Muscle of arm (tissue), 12 donors: ENCODE measurements around the gene TNFRSF6B. TPM values are rescaled to one million over a fixed set of nuclear protein-coding genes. Genes with fewer than 3 reads are reported as not detected.
A peak's percentile ranks its signal among the peaks of the same experiment; 100 is the strongest.
"Not testable (repeated sequence)": the region's sequence is repeated elsewhere in the genome, so short reads cannot be mapped to it uniquely, and the experiment has no call there.

Experiments used
- DNase-seq: peaks from one replicate; pipeline ENCODE4 v3.0.0-alpha.2; 2013
- polyA plus RNA-seq, 12 donors: library from polyadenylated mRNA; unstranded; fragments of 120-200 nt; gene quantifications; one replicate each; pipeline ENCODE4 v1.2.1, GENCODE V29; 2013; ENCODE audit not compliant: insufficient read length in 12 of 12

The TNFRSF6B gene
- polyA plus RNA-seq, 12 donors: 0.34 to 5.1 (median 1.3) TPM; not detected in 2

GRCh38 chr20:63706852-63707557 is 10.6 kb downstream of the TNFRSF6B start:
- DNase-seq: no peak

GRCh38 chr20:63707558-63708300 is 11.3 kb downstream of the TNFRSF6B start, which contains the start of the genes ARFRP1 and ZGPAT:
Gene ARFRP1, minus strand, starts transcription at chr20:63707976. Its CDS starts 885 bp downstream, at chr20:63707091.
Gene ZGPAT, plus strand, starts transcription at chr20:63708039. Its CDS starts 542 bp downstream, at chr20:63708581.
- DNase-seq: peak; percentile 86

- DNase-seq: no peak
Observed at GRCh38 chr20:63708301-63709148, 12.1 kb downstream of the TNFRSF6B start.

GRCh38 chr20:63709149-63709527 is 12.7 kb downstream of the TNFRSF6B start:
- DNase-seq: no peak

GRCh38 chr20:63711085-63711645 is 14.7 kb downstream of the TNFRSF6B start:
- DNase-seq: no peak

- DNase-seq: no peak
Observed at GRCh38 chr20:63712191-63712590, 15.7 kb downstream of the TNFRSF6B start.

- no peak for DNase-seq
Observed at GRCh38 chr20:63714858-63715257, 18.4 kb downstream of the TNFRSF6B start.

- DNase-seq: no peak
Observed at GRCh38 chr20:63718996-63719395, 22.5 kb downstream of the TNFRSF6B start.

GRCh38 chr20:63722967-63723622 is 26.6 kb downstream of the TNFRSF6B start:
- not testable (repeated sequence) for DNase-seq

GRCh38 chr20:63730189-63730733 is 33.8 kb downstream of the TNFRSF6B start:
- not testable (repeated sequence) for DNase-seq

GRCh38 chr20:63731410-63731809 is 35.0 kb downstream of the TNFRSF6B start:
- no peak for DNase-seq

- no peak for DNase-seq
Observed at GRCh38 chr20:63732118-63733095, 36.0 kb downstream of the TNFRSF6B start.

- no peak for DNase-seq
Observed at GRCh38 chr20:63733117-63733516, 36.7 kb downstream of the TNFRSF6B start.

- DNase-seq: no peak
Observed at GRCh38 chr20:63733579-63734081, 37.2 kb downstream of the TNFRSF6B start.

GRCh38 chr20:63734111-63734945 is 37.9 kb downstream of the TNFRSF6B start:
- DNase-seq: no peak

GRCh38 chr20:63734946-63735858 is 38.8 kb downstream of the TNFRSF6B start:
- no peak for DNase-seq
